Sciatic nerve (tissue), 2 donors: Measurements from ENCODE around the gene EIF2B4. TPM values are rescaled to one million over a fixed set of nuclear protein-coding genes. Genes with fewer than 3 reads are reported as not detected.
A peak's percentile ranks its signal among the peaks of the same experiment; 100 is the strongest.

Experiments used
- ATAC-seq: fragments of 200-7000 bp; cut with Tn5 transposase; one replicate; pipeline ENCODE4 v1.9.1; 2020; ENCODE audit warnings: mild to moderate bottlenecking, moderate library complexity
- DNase-seq: peaks from one replicate; pipeline ENCODE4 v3.0.0-alpha.2; 2020; ENCODE audit warnings: low spot score
- intact Hi-C: fragments of 100-400 bp; cut with DNase I; formaldehyde crosslinking; loops from one replicate; pipeline ENCODE4 v1.14.2; 2022
- total RNA-seq: library from RNA; stranded (reverse); fragmentation: NEBNext Ultra II Directional; extraction: Animal tissue kit (Norgen Biotek cat#: 25700); gene quantifications from one replicate; pipeline ENCODE4 v1.2.1, GENCODE V29; 2021
- donor health status: DM: no; HTN: no; CAD: no.
- donor health status: DM: no; HTN: no; CAD: no.

EIF2B4 gene
- total RNA-seq, 1 donor from 2014 or later, result 39.1 TPM

DNA sequence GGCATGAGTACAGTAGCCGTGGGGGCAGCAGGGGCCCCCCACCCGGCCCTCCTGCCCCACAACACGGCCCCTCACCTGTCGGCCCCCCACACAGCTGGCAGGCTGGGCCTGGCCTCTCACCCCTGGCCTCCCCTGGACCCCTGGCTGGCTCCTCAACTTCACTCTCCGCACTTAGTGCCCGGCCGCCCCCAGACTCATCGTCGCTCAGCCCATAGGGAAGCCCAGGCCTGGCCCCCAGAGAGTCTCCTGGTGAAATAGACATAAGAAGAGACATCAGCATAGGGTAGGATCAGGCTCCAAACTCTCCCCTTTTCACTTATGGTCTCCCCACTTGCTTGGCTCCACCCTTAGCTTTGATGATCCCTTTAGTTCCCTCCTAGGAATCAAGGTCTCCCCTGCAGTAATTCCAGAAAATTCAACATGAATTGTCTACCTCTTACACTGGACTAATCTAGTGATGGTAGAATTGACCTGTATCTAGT, 8.7 kb upstream of the EIF2B4 start:
- ATAC-seq (no peak), DNase-seq (no peak)

DNA sequence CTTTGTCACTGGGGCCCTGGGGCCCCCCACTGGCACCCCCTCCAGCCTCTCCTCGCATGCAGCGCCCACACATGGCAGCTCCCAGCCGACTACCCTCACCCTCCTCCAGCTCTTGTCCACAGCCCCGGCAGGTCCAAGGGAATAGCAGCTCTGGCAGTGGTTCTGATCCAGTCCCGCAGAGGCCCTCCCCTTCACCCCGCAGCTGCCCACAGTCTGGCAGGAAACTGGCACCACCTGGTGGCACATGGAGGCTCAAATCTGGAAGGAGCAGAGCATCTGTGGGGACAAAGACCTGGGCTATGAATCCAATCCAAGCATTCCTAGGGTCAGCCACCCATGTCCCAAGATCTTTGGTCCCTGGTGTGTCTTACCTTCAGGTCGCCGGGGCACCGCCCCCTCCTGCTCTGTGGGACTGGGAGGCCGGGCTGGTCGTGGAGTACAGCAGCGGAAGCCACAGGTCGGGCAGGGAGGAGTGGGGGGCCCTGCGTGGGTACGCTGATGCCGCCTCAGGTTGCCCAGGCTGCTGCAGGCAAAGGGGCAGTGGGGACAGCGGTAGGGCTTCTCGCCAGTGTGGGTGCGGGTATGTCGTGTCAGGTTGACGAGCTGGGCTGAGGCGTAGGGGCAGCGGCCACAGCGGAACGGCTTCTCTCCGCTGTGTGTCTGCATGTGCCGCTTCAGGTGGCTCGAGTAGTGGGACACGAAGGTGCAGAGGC, 8.1 kb upstream of the EIF2B4 start:
- ATAC-seq (no peak), DNase-seq (no peak)
- intact Hi-C loops, result no loop called here

More for the DNA sequence above, 8.7 kb upstream of the EIF2B4 start:
- intact Hi-C loops, result no loop called here

DNA sequence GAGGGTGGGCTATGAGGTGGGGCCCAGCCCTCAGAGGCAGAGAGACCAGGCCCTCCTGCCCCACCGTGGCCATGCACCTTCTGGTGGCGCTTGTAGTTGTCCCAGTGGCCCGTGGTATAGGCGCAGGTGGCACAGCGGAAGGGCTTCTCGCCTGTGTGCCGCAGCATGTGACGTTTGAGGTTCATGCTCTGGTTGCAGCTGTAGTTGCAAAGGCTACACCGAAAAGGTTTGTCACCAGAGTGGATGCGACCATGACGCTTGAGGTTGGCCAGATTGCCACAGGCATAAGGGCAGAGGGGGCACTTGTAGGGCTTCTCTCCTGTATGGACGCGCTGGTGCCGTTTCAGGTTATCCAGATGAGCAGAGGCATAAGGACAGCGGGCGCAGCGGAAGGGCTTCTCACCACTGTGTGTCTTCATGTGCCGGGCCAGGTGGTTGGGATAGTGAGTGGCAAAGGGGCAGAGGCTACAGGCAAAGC, 7.5 kb upstream of the EIF2B4 start:
- no peak for ATAC-seq
- intact Hi-C loops, result no loop called here

DNA sequence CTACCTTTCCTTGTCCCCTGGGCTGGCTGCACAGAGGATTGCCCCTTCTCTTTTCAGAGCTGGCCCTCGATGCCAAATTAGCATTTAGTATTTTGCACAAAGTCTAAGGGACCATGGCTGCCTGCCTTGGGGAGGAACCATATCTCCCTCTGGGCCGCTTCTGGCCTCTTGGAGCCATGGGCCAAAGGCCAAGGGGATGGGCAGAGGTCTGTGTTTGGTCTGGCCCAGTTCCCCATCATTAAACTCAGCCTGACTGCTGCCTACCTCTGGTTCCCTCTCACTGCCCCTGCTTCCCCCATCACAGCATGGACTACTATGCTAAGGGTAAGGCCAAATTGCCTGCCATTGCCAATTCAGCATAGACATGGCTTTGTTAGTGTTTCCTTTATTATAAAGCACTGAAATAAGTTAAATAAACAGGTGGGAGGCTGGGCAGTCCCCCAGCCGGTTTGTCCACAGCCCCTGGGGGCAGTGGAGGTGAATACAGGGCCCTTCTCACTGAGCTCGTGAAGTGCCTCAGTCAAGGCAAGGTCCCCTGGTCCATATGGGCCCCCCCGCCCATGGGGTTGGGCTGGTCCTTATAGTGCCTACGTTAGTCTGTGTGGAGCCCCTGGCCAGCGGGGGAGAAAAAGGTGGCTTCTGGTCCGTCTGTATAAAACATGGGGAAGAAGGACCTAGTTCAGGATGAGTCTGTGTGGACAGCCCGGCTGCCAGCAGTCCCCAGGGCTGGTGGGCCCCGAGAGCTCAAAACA, 6.9 kb upstream of the EIF2B4 start:
- ATAC-seq (no peak), DNase-seq (no peak)
- intact Hi-C loops, result no loop called here

More for the DNA sequence above, 7.5 kb upstream of the EIF2B4 start:
- DNase-seq, result no peak

DNA sequence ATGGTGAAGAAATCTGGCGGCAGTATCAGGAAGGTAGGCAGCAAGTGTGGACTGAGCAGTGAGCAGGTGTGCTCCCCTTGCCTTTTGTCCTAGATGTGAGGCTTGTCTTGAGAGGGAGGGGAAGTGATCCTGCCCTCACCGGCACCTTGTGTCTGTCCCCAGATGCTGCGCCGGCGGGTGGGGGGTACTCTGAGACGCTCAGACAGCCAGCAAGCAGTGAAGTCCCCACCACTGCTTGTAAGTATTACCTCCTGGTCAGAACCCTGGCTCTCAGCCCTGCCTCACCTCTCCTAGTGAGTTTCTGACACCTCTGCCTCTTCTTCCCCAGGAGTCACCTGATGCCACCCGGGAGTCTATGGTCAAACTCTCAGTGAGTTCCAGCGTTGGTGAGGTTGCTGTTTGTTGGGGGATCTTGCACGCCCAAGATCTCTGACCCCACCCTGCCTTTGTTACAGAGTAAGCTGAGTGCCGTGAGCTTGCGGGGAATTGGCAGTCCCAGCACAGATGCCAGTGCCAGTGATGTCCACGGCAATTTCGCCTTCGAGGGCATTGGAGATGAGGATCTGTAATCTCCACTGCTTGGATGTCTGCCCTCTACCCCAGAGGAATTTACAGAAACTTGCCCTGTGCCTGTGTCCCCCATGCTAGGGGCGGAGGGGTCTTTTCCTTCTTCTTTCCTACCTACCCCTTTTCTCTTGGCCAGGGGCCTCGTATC, 6.2 kb upstream of the EIF2B4 start:
- intact Hi-C loops, result no loop called here
- no peak for DNase-seq
- ATAC-seq, result no peak

DNA sequence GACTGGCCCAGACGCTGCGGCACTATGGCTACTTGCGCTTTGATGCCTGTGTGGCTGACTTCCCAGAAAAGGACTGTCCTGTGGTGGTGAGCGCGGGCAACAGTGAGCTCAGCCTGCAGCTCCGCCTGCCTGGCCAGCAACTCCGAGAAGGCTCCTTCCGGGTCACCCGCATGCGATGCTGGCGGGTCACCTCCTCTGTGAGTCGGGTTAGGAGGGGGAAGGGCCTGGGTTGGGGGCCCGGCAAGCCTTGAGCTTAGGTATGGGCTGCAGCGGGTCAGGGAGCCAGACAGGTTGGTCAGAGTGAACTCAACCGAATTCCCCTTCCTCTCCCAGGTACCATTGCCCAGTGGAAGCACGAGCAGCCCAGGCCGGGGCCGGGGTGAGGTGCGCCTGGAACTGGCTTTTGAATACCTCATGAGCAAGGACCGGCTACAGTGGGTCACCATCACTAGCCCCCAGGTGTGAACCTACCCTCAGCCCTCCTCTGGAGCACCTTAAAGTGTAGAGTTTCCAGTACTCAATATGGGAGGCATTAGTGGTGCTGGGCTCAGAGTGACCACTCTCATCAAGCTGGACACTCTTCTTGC, 5.5 kb upstream of the EIF2B4 start:
- no peak for ATAC-seq
- DNase-seq, result no peak
- intact Hi-C loops, result no loop called here

DNA sequence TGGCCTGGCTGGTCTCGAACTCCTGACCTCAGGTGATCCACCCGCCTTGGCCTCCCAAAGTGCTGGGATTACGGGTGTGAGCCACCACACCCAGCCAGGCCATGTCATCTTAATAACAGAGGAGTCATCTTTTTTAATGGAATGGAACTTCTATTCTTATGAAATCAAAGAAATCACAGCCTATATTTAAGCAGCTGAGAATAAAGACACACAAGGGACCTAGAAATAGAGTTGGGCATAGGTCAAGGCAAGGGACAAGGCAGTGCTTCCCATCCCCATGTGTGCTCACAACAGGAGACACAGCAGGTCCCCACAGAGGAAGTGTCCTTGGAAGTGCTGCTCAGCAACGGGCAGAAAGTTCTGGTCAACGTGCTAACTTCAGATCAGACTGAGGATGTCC, 3.4 kb upstream of the EIF2B4 start:
- DNase-seq, result no peak
- intact Hi-C loops, result no loop called here
- ATAC-seq, result no peak

DNA sequence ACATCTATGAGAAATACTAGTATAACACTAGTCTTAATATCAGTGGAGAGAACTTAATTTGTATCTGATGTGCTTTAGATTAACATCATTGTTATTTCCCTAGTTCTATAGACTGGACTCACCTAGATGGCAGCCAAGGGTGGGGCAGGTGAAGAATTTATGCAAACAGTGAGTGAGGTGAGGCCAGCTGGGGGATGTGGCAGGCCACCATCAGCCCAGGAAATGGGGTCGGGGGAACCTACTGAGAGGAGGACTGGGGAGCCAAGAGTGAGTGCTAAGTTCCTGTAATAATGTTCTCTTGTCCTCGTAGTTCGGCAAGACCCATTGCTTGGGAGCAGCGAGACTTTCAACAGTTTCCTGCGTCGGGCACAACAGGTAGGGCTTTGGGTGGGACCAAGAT, 2.8 kb upstream of the EIF2B4 start:
- ATAC-seq (no peak), DNase-seq (no peak)
- intact Hi-C loops, result no loop called here

DNA sequence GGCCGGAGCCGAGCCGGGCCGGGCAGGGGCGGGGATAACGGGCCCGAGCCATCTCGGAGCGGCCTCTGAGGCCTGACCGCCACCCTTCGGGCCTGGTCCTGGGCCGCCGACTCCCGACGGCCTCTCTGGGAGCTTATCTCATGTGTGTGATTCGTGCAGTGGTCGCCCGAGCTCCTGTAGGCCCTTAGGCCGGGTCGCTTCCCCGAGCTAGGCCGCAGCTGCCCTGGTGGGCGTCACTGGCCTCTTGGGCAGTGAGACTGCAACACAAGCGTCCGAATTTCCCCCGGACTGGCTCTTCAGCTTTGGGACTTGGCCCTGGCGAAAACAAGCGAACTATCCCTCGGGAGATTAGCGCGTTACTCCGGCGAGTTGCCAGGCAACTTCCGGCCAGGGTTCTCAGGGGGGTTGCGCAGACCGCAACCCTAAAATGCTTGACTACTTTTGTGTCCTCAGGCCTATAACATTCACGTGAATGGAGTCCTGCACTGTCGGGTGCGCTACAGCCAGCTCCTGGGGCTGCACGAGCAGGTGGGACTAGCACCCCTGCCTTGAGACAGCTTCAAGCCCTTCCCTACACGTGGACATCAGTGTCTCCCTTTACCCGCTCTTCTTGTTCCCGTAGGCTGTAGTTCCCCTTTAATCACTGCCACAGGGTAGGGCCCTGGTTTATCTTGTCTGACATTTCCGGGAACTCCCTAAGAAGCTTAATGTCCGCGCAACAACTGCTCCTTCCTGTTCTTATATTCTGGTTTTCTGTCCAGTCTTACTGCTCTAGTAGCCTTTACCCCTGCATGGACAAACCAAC, 880 bp upstream of the EIF2B4 start:
- intact Hi-C loops, result no loop called here
- ATAC-seq, result no peak
- no peak for DNase-seq

DNA sequence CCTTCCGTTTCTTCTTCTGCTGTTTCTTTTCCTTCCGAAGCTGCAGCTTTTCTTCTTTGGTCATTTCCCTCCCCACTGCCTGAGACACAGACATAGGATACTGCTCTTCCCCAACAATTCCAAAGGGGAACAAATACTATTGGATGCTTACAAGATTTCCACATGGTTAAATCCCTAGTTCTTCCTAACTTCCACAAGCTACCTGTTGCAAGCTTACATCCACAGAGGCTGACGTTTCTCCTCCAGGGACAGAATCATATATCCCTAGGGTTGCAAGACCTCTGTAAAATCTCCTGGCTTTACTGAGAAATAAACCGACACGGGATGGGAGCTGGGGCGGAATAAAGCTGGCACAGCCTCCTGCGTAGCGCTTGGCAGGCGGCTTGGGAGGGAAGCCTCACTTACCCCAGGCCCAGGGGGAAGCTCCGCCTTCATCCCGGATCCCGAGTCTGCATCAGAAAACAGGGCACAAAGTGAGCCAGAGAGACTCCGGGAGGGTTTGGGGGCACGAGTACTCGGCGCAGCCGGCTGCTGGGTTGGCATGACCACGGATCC, 590 bp downstream of the EIF2B4 start:
- ATAC-seq (peak; percentile 18), DNase-seq (no peak)
- intact Hi-C loops, result no loop called here

DNA sequence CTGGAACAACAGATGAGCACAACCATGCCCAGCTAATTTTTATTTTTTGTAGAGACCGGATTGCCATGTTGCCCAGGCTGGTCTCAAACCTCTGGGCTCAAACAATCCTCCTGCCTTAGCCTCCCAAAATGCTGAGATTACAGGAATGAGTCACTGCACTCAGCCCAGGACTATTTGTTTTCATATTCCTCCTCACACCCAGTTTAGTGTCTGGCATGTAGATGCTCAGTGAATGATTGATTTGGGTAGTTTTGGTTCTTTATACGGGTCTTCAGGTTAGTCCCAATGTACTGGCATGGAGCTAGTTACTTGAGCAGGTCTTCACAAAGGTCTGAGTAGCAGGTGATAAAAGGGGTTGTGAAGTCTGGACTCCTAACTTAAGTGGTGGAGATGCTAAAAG, 6.2 kb downstream of the EIF2B4 start:
- no peak for DNase-seq
- intact Hi-C loops, result no loop called here
- no peak for ATAC-seq

DNA sequence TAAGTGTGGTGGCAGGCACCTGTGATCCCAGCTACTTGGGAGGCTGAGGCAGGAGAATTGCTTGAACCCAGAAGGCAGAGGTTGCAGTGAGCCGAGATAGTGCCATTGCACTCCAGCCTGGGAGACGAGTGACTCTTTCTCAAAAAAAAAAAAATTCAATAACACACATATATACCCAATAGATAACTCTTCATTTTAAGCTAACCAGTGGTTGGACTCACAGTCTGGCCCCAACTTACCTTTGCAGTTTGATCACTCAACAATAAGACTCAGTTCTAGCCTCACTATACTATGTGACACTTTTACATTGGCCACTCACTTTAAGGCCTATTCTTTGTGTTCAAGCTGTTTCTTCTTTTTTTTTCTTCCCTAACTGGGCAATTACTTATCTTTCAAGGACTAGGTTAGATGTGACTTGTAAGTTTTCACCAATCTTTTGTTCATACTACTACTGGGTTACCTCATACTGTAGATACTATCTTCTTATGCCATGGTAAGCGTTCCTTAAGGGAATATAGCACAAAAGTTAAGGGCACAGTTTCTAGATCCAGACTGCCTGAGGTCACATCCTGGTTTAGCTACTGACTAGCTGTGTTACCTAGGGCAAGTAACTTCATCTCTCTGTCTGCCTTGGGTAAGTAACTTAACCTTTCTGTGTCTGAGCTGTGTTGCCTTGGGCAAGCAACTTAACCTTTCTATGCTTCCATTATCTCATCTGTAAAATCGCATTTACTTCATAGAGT, 7.3 kb downstream of the EIF2B4 start:
- intact Hi-C loops, result no loop called here
- DNase-seq (no peak), ATAC-seq (no peak)

DNA sequence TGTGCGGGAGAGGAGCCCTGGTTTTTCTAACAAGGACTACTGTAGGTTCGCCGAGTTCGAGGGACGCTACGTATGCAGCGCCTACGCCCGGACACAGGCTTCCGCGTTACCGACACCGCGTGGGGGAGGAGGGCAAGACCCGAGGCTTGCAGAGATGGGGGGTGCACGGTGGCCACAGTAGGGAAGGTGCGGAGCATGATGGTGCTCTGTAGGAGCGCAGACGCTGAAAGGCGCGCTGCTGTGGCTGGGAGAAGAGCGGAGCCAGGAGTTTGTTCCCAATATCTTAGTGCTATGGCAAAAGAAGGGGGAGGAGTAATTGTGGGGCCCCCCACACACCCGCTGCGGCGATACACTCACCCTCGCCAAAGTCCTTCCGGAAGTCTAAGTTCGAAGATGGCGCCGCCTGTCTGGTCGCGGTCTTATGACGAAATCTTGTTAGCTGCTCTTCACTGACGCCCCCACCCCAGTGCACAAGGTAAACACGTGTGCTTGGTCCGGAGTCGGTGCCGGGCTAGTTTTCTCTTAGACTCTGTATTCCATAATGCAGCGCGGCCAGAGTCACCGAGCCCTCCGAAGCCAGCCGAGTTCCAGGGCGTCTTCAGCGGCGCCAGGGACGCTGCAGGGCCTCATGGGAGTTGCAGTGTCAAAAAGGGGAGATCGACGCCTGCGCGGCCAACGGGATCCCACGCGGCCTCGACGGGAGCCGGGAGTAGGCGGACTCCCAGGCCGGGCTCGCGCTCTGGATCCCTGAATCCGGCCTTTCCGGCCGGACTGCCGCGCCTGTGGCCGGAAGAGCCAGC, 13.6 kb downstream of the EIF2B4 start, which contains the start of gene GTF3C2:
Gene GTF3C2, minus strand, starts transcription at position 383 of the 800 bp plus-strand sequence. CDS start 13,210 bp downstream, outside the sequence.
- peak; percentile 95 for DNase-seq
- intact Hi-C loops, result no loop called here
- peak; percentile 97 for ATAC-seq

DNA sequence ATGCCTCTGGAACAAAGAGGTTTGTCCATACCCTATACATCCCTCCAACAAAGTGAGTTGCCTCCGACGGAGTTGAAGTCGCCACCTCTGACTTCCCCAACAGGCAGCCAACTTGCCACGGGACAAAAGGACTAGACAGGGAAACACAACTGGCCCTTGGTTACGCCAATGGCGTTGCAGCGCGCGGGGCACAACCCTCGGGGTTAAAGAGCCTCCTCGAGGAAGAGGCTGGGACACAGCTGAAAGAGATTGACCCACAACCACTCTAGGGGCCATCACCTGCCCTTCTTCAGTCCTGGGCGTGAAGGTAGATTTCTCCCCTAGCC, 14.1 kb downstream of the EIF2B4 start:
- peak; percentile 39 for ATAC-seq
- no peak for DNase-seq
- intact Hi-C loops, result no loop called here

DNA sequence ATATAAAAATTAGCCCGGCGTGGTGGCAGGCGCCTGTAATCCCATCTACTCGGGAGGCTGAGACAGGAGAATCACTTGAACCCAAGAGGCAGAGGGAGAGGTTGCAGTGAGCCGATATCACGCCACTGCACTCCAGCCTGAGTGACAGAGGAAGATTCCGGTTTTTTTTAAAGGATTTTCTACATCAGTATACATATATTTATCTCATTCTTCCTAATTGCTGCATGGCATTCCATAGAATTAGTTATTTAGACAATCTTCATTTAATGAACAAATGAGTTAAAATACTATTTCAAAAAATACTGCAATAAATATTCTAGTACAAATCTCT, 15.6 kb downstream of the EIF2B4 start:
- ATAC-seq (no peak), DNase-seq (no peak)
- intact Hi-C loops, result no loop called here

DNA sequence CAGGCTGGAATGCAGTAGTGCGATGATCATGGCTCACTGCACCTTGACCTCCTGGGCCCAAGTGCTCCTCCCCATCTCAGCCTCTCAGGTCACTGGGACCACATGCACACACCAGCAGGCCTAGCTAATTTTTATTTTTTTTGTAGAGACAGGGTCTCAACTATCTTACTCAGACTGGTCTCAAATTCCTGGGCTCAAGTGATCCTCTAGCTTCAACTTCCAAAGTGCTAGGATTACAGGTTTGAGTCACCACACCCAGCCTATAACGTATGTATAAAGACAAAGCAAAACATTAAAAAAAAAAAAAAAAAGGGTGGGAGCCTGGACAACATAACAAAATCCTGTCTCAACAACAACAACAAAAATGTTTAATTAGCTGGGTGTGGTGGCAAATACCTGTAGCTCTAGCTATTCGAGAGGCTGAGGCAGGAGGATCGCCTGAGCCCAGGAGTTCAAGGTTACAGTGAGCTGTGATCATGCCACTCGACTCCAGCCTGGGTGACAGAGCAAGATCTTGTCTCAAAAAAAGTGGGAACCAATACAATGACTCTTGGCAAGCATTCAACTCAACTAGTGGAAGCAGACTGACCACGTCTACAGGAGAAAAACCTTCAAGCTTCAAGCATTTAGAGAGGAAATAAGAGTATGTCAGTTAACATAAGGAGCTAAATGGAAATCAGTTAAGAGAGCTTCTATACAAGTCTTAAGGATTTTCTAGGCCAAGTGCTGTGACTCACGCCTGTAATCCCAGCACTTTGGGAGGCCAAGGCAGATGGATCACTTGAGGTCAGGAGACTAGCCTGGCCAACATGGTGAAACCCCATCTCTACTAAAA, 16.2 kb downstream of the EIF2B4 start:
- intact Hi-C loops, result no loop called here
- DNase-seq (no peak), ATAC-seq (no peak)
